IPS DF 4.7 (cell line): ENCODE measurements around the gene ASB11.

ENCODE experiments used
- DNase-seq: peaks from one replicate; pipeline ENCODE4 v3.0.0-alpha.2; 2013; ENCODE audit warnings: low spot score; ENCODE audit errors: extremely low read depth

Gene ASB11

DNA sequence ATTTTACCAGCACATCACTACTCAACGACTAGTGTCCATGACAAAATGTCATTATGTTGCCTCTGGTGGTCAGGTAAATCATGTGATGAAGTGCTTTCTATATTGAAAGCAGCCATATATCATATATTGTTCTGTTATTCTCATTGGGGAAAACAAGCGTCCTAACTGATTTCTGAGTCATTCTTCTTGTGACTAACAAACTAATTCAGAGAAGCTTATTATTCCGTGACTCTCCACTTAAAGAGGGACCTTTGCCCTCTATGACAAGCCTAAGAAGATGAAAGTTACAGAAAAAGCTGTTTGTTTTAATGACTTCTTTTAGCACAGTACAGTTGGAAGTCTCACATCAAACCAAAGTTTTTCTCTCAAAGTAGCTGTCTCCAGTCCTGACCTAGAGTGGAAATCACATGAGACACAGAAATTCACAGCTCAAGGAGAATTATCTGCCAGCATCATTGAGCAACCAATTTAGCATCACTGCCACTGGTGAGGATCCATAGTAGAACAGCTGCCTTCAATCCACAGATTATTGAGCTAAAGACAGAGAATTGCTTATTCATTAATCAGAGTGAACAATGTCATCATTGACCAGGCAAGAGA is 81.9 kb downstream of the ASB11 start:
- DNase-seq: no peak
